CD4-positive, alpha-beta T cell (primary cell): ENCODE results near the gene RBM33. TPM values are rescaled to one million over a fixed set of nuclear protein-coding genes. Genes with fewer than 3 reads are reported as not detected.

ENCODE experiments used
- ATAC-seq: fragments of 200-7000 bp; cut with Tn5 transposase; one replicate; pipeline ENCODE4 v1.10.0; 2022; ENCODE audit warnings: mild to moderate bottlenecking; ENCODE audit not compliant: poor library complexity
- CTCF ChIA-PET: fragments of 350-600 bp; sonication (Branson Sonifier 250); formaldehyde crosslinking; loops from one replicate; lab custom pipeline; 2021; ENCODE audit warnings: antibody characterized with exemption, inconsistent platforms; lab: Charles Lee
- POLR2A ChIA-PET: fragments of 350-600 bp; sonication (Branson Sonifier 250); formaldehyde crosslinking; loops from one replicate; lab custom pipeline; 2021; ENCODE audit warnings: antibody characterized with exemption, inconsistent platforms; lab: Charles Lee
- DNase-seq, 14 experiments: peaks; one replicate each; pipeline ENCODE4 v3.0.0-alpha.2; 2013 to 2020; ENCODE audit warnings: mixed read lengths in 2 of 14
- H3K27ac ChIP-seq, 2 donors: one replicate each; pipeline versions ENCODE4 v1.5.1 to v1.7.0; 2013; ENCODE audit warnings: low read length in 2 of 2, low read depth in 1 of 2, mild to moderate bottlenecking in 1 of 2
- H3K27me3 ChIP-seq, 2 experiments: 1 replicate in 1 of 2; 2 replicates in 1 of 2; pipeline versions ENCODE4 v1.6.1 to v1.7.0; 2013; ENCODE audit warnings: low read length in 2 of 2, control low read depth in 1 of 2, mild to moderate bottlenecking in 1 of 2, moderate library complexity in 1 of 2; ENCODE audit not compliant: insufficient read depth in 2 of 2, control insufficient read depth in 1 of 2
- H3K36me3 ChIP-seq: one replicate; pipeline ENCODE4 v1.6.1; 2013; ENCODE audit warnings: low read length, control low read depth; ENCODE audit not compliant: insufficient read depth
- H3K4me1 ChIP-seq: one replicate; pipeline ENCODE4 v1.6.1; 2013; ENCODE audit warnings: low read length, control low read depth; ENCODE audit not compliant: insufficient read depth
- H3K4me3 ChIP-seq: one replicate; pipeline ENCODE4 v1.5.1; 2013; ENCODE audit warnings: mild to moderate bottlenecking, low read length, moderate library complexity
- H3K9me3 ChIP-seq, 2 experiments: 1 replicate in 1 of 2; 2 replicates in 1 of 2; pipeline versions ENCODE4 v1.6.1 to v1.7.0; 2013; ENCODE audit warnings: low read length in 2 of 2, mild to moderate bottlenecking in 2 of 2, control low read depth in 1 of 2, moderate library complexity in 1 of 2; ENCODE audit not compliant: control insufficient read depth in 1 of 2, insufficient read depth in 1 of 2
- H3K27ac Mint-ChIP-seq: one replicate; pipeline ENCODE4 v1.8.0; 2020; ENCODE audit warnings: mixed read lengths
- H3K27me3 Mint-ChIP-seq: one replicate; pipeline ENCODE4 v1.8.0; 2021; ENCODE audit warnings: mixed read lengths
- H3K36me3 Mint-ChIP-seq: one replicate; pipeline ENCODE4 v1.8.0; 2021; ENCODE audit warnings: low read depth, mixed read lengths
- H3K4me1 Mint-ChIP-seq: one replicate; pipeline ENCODE4 v1.8.0; 2021; ENCODE audit warnings: low read depth, mixed read lengths
- H3K4me3 Mint-ChIP-seq: one replicate; pipeline ENCODE4 v1.8.0; 2020; ENCODE audit warnings: mild to moderate bottlenecking, mixed read lengths
- H3K9me3 Mint-ChIP-seq: one replicate; pipeline ENCODE4 v1.8.0; 2020; ENCODE audit warnings: mixed read lengths
- intact Hi-C, 2 experiments: fragments of 100-400 bp; cut with DNase I in 1 of 2; cut with micrococcal nuclease in 1 of 2; formaldehyde crosslinking; loops; one replicate each; pipeline versions ENCODE4 v1.15.1 to v1.9.0; 2023 to 2025; cut with DNase I, micrococcal nuclease
- total RNA-seq, 174 experiments: library from RNA in 2 of 174; stranded (reverse) in 2 of 174; gene quantifications; one replicate each; pipeline ENCODE4 v1.2.3 and lab custom pipeline; 2021 to 2026
- TF ChIP-seq, protein P1 (sequence below): fragments of 200-600 bp; IDR thresholded peaks from one replicate; pipeline ENCODE4 v1.8.0; 2022; ENCODE audit warnings: antibody characterized with exemption, mild to moderate bottlenecking

Gene RBM33
- total RNA-seq, 2 experiments from 2014 or later = 178 to 184 TPM

DNA sequence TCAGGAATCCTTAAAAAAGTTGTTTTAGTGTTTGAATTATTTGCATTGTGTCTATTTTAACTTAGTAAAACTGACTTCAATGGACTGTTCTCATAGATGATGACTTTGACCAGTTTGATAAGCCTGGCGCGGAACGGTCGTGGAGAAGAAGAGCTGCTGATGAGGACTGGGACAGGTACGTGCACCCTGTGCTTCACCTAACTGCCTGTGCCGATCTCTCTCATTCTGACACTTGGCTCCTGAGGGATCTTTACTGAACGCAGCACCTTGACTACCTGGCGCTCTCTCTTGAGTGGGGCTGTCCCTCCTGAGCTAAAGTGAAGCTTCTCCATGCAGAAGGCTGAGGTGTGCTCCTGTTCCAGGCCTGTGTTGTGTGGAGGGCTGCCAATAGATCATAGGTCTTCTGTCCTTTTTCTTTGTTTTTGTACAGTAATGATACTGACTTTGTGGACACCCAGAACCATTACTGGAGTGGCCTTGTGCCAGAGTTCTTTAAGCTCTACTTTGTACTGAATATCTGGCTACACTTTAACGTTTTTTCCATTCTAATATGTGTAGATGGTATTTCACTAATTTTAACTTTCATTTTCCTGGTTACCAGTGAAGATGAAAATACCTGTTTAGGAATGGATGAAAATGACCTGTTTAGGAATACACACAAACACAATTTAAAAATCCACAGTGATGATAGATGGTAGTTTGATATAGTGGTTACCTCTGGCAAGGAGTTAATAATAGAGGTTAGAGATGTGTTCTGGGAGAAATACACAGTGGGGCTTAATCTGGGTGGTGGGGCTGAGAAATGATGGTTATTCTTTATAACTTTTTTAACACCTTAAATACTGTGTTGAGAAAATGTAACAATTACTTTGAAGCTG, 20.9 kb downstream of the RBM33 start:
- H3K4me3 ChIP-seq = no peak overlapping the region
- ChIA-PET POLR2A (interaction anchor here (1.1 to 1.4 kb wide), 2 partner anchors 21 kb away, joined by 3 to 4 read pairs; partner anchors contain the start of gene RBM33), CTCF (no interaction called here)
- DNase-seq = no peak
- Mint-ChIP-seq H3K9me3 (no peaks in the 10 kb centered on the region), H3K36me3 (peaks cover 66% of the 10 kb centered on the region), H3K4me3 (no peak overlapping the region), H3K27me3 (no peaks in the 10 kb centered on the region), H3K4me1 (peaks cover 85% of the 10 kb centered on the region), H3K27ac (peak overlapping the region; percentile 8)
- H3K27me3 ChIP-seq = no peaks in the 10 kb centered on the region
- TF ChIP-seq, protein P1, sequence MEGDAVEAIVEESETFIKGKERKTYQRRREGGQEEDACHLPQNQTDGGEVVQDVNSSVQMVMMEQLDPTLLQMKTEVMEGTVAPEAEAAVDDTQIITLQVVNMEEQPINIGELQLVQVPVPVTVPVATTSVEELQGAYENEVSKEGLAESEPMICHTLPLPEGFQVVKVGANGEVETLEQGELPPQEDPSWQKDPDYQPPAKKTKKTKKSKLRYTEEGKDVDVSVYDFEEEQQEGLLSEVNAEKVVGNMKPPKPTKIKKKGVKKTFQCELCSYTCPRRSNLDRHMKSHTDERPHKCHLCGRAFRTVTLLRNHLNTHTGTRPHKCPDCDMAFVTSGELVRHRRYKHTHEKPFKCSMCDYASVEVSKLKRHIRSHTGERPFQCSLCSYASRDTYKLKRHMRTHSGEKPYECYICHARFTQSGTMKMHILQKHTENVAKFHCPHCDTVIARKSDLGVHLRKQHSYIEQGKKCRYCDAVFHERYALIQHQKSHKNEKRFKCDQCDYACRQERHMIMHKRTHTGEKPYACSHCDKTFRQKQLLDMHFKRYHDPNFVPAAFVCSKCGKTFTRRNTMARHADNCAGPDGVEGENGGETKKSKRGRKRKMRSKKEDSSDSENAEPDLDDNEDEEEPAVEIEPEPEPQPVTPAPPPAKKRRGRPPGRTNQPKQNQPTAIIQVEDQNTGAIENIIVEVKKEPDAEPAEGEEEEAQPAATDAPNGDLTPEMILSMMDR = no peak
- peaks cover 25% of the 10 kb centered on the region for H3K36me3 ChIP-seq
- intact Hi-C loops = no loop called here
- ATAC-seq = no peak
- H3K4me1 ChIP-seq = peaks cover 27% of the 10 kb centered on the region
- H3K27ac ChIP-seq = no peak overlapping the region
- H3K9me3 ChIP-seq = no peaks in the 10 kb centered on the region

DNA sequence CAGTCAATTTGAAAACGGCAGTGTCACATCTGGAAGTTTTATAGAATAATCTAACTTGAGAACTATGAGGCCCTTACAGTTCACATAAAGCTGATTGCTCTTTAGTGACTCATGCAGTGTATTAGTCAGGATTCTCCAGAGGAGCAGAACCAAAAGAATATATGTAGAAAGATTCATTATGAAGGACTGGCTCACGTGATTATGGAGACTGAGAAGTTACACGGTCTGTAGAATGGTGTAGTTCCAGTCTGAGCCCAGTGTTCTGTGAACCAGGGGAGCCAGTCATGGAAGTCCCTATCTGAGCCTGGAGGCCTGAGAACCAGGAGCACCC, 21.5 kb downstream of the RBM33 start:
- no peak for DNase-seq
- Mint-ChIP-seq H3K27ac (peak overlapping the region; percentile 8), H3K4me3 (no peak overlapping the region), H3K4me1 (peaks cover 85% of the 10 kb centered on the region), H3K9me3 (no peaks in the 10 kb centered on the region), H3K27me3 (no peaks in the 10 kb centered on the region), H3K36me3 (peaks cover 68% of the 10 kb centered on the region)
- Histone ChIP-seq H3K4me1 (peaks cover 27% of the 10 kb centered on the region), H3K4me3 (no peak overlapping the region), H3K27me3 (no peaks in the 10 kb centered on the region), H3K36me3 (peaks cover 25% of the 10 kb centered on the region), H3K9me3 (no peaks in the 10 kb centered on the region), H3K27ac (no peak overlapping the region)
- no peak for ATAC-seq
- ChIA-PET POLR2A (interaction anchor here (1.1 kb wide), 1 partner anchor 21 kb away, joined by 3 read pairs; the partner anchor contains the start of gene RBM33), CTCF (no interaction called here)
- TF ChIP-seq, protein P1 = no peak
- intact Hi-C loops = no loop called here

DNA sequence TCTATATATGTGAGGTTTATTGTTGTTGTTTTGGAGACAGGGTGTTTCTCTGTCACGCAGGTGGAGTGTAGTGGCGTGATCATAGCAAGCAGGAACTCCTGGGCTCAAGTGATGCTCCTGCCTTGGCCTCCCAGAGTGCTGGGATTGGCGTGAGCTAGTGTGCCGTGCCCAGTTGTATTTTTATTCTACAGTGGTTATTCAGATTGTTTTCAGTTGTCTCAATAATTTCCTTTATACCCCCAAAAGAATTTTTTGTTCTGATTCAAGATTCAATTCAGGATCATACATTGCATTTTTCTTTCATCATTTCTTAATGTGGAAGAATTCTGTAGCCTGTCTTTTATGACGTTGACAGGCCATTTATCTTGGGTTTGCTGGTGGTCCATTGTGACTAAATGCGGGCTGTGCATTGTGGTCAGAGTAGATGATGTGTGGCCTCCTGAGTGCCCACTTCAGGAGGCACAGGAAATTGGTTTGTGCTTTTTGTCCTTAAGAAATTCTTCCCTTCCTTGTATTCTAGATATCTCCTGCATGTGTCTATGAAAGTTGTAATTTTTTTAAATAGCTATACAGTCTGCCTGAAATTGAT, 22.9 kb downstream of the RBM33 start:
- ATAC-seq = no peak
- ChIA-PET CTCF (no interaction called here), POLR2A (no interaction called here)
- DNase-seq = no peak
- intact Hi-C loops = no loop called here
- H3K4me1 ChIP-seq = peaks cover 18% of the 10 kb centered on the region
- H3K36me3 Mint-ChIP-seq = peaks cover 68% of the 10 kb centered on the region
- no peaks in the 10 kb centered on the region for H3K27me3 Mint-ChIP-seq
- no peak overlapping the region for H3K4me3 ChIP-seq
- H3K27ac ChIP-seq = no peak overlapping the region
- H3K4me1 Mint-ChIP-seq = peaks cover 85% of the 10 kb centered on the region
- no peaks in the 10 kb centered on the region for H3K27me3 ChIP-seq
- TF ChIP-seq, protein P1 = no peak
- no peaks in the 10 kb centered on the region for H3K9me3 ChIP-seq
- no peak overlapping the region for H3K4me3 Mint-ChIP-seq
- H3K9me3 Mint-ChIP-seq = no peaks in the 10 kb centered on the region
- H3K36me3 ChIP-seq = peaks cover 25% of the 10 kb centered on the region
- H3K27ac Mint-ChIP-seq = no peak overlapping the region
